Left cardiac atrium (tissue), 4 donors: Measurements from ENCODE around the gene TGFBR3. TPM values are rescaled to one million over a fixed set of nuclear protein-coding genes. Genes with fewer than 3 reads are reported as not detected.

ENCODE experiments used
- ATAC-seq, 2 donors: fragments of 200-7000 bp; cut with Tn5 transposase; one replicate each; pipeline ENCODE4 v1.9.1; 2020; ENCODE audit warnings: mild to moderate bottlenecking in 2 of 2, moderate library complexity in 2 of 2
- DNase-seq: peaks from one replicate; pipeline ENCODE4 v3.0.0-alpha.2; 2020
- intact Hi-C, 2 donors: fragments of 100-400 bp; cut with DNase I; formaldehyde crosslinking; loops; one replicate each; pipeline versions ENCODE4 v1.14.1 to v1.15.1; 2022 to 2023
- long read RNA-seq: library from polyadenylated mRNA; unstranded; transcript quantifications from one replicate; pipeline ENCODE4 v2.0.0, GENCODE V29; 2021
- total RNA-seq, 2 donors: library from RNA; stranded (reverse); fragmentation: NEBNext Ultra II Directional; extraction: Animal tissue kit (Norgen Biotek cat#: 25700); gene quantifications; one replicate each; pipeline ENCODE4 v1.2.1, GENCODE V29; 2021
- donor health status: DM: no; HTN: yes; CAD: no.
- donor health status: DM: no; HTN: yes; CAD: no; lungs with severe emphysema.
- donor health status: DM: yes; HTN: yes; CAD: no.
- donor health status: Dilated cardiomyopathy.

Gene TGFBR3
- total RNA-seq: 10 to 100 TPM; 43.8 to 56.2 TPM
- long read RNA-seq, full-length matches to known transcripts: 4 of 21 reads
- long read RNA-seq, partial matches to known transcripts: 3 of 21 reads
- long read RNA-seq, other reads (novel, unspliced or antisense): 14 of 21 reads

- ATAC-seq (peak; percentile 95 to 97), DNase-seq (peak; percentile 93)
- intact Hi-C loops: loop anchor here (5.0 to 10.0 kb wide), 4 partner anchors 51 to 374 kb away; no protein-coding TSS in a partner anchor
These were observed at the start of gene TGFBR3 for GRCh38 chr1:91885716-91886506. Gene TGFBR3 (minus strand): TSS chr1:91886151. CDS start chr1:91861531, 24,620 bp downstream.

DNA sequence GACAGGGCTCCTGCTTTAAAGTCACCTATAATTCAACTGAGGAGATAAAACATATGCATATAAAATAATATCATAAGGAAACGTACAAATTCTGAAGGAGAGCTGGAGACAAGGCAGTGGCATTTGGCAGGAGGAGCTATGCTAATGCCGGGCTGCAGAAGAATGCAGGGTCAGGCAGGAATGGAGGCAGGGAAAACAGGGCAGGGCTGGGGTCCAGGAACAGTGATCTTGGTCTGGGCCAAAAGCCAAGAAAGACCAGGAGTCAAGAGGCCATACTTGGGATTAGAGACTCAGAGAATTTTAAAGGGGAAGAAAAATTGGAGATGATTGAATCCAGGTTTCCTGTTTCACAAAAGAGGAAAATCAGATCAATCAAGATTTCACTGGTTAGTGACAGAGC is 43.3 kb upstream of the TGFBR3 start:
- peak in 1 of 2 donors; percentile 61 for ATAC-seq
- no peak for DNase-seq
- intact Hi-C loops: loop anchor here (5.0 kb wide), 2 partner anchors 417 to 647 kb away; no protein-coding TSS in a partner anchor

DNA sequence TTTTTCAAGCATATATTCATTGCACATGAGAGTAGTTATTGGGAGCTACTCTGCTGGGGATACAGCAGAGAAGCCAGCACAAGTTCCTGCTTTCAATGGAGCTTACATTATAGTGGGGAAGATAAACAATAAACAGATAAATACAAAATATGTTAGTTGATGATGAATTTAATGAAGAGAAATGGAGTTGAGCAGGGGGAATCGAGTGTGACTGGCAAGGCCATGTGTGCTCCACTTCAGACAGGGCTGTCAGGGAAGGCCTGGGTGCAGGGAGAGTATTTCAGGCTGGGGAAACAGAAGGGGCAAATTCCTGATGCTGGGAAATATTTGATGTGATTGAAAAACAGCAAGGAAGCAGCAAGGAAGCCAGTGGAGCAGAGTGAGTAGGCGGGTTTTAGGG is 42.1 kb upstream of the TGFBR3 start:
- ATAC-seq (no peak), DNase-seq (no peak)
- intact Hi-C loops: loop anchor here (1.0 to 5.0 kb wide), 3 partner anchors 416 to 646 kb away; no protein-coding TSS in a partner anchor

DNA sequence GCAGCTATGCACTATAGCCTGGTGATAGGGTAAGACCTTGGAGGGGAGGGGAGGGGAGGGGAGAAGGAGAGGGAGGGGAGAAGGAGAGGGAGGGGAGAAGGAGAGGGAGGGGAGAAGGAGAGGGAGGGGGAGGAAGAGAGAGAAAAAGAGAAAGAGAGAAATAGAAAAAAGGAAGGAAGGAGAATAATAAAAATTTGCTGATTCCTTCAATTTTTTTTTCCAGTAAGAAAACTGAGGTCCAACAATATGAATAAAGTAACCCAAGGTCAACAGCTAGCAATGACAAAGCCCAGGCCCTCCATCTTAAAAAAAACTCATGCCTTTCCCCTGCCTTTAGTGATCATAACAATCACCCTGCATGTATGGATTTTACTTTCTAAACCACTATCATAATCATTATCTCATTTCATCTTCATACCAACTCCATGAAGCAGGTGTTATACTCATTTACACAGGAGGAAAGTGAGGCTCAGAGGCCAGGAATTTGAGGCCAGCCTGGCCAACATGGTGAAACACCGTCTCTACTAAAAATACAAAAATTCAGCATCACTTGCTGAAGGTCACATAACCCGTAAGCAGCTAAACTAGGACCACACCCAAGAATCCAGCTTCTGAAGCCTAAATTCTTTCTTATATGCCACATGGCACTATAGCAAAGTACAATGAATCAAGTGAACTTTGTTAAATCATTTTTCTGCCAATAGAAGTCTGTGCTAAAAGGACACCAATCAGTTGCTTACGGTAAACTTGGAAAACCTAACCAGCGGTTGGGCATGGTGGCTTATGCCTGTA is 39.9 kb upstream of the TGFBR3 start:
- DNase-seq: no peak
- no peak for ATAC-seq
- intact Hi-C loops: loop anchor here (2.0 to 5.0 kb wide), 3 partner anchors 409 to 644 kb away; no protein-coding TSS in a partner anchor

DNA sequence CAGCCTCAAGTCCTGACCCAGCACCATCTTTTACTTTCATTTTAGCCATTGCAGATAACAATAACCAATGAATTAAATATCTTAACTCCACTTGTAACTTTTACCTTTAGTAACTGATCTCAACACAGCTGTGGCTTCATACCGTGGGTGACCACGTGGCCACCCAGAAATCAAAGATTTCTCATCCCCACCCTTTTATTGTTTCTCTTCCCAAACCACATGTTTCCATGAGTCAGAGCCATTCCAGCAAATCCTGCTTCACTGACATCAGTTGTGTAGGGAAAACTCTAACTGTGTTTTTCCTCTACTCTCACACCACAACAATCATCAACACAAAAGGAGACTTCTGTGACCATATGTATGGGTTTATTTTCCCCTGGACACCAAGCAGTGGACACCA is 38.2 kb upstream of the TGFBR3 start:
- intact Hi-C loops: no loop called here
- ATAC-seq: peak in 1 of 2 donors; percentile 21

DNA sequence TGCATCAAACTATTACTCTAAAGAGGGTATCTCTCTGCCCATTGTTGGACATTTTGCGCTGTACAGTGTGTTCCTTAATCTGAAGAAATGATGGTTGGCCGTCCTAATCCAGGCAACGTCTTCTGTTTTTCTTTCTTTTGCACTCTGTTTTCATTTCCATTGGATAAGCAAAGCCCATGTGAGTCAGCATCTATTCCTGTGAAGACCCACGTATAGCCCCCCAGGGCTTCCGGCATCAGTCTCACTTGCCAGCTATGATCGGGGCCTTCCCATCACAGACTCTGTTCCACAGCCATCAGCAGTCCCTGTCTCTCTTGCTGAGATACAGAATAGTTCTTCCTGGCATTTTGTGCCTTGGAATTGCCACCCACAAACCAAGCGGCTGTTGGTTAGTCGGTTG is 34.0 kb upstream of the TGFBR3 start:
- ATAC-seq: no peak
- intact Hi-C loops: no loop called here
- no peak for DNase-seq

More for the DNA sequence above, 38.2 kb upstream of the TGFBR3 start:
- no peak for DNase-seq

GRCh38 chr1:91916811-91917460 is 31.0 kb upstream of the TGFBR3 start:
- DNase-seq (no peak), ATAC-seq (no peak)
- intact Hi-C loops: no loop called here

- intact Hi-C loops: no loop called here
- no peak for DNase-seq
- ATAC-seq: no peak
These were observed 30.1 kb upstream of the TGFBR3 start for GRCh38 chr1:91916046-91916445.

DNA sequence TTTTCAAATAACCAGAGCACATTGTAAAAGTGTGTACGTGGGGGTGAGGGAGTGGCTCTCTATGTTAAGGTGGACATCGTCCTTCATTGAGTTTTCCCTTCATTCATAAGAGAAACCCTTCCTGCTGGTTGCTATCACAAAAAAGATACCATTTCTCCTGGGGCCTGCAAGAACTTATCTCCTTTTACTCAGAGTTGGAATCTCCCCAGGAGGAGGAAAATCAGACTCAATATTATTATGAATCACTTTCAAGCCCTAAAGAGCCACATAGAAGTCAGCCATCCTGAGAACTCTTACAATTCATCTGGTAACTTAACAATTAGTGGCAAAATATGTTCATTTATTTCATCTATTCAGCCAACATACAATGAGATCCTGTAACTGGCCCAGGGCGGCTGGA is 27.1 kb upstream of the TGFBR3 start:
- DNase-seq (no peak), ATAC-seq (peak in 1 of 2 donors; percentile 44)
- intact Hi-C loops: no loop called here

GRCh38 chr1:91912266-91912665 is 26.3 kb upstream of the TGFBR3 start:
- intact Hi-C loops: no loop called here
- ATAC-seq (no peak), DNase-seq (no peak)

DNA sequence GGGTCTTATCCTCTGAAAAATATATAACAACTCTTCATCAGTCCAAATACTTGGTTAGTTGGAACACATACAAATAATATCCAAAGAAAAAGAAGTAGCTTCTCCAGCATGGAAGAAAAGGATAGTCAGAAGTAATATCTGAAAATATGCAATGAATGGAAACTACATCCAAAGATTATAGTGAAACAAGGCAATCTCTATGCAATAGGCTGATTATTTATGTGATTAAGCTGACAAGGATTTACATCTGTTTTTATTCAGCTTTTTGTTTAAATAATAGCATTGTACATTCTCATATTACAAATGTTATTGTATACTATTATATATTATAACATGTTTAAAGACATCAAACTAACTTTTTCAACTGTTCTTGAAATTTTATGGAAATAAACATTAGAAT is 15.3 kb upstream of the TGFBR3 start:
- ATAC-seq (no peak), DNase-seq (no peak)
- intact Hi-C loops: no loop called here

DNA sequence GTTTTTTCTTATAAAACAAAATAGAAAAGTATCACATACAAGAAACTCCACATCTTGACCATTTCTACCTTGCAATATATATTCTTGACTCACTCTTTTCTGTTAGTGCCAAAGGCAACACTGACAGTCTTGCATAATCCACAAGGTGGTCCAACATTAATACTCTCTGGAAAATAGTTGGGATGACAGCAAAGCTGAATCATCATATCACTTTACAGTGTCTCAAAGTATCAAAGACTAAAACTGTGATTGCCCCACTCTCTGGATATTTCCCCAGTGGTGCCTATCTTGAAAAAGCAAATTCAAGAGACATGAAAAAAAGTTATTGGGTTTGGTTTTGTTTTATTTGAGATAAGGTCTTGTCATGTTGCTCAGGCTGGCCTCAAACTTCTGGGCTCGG is 14.6 kb upstream of the TGFBR3 start:
- intact Hi-C loops: no loop called here
- DNase-seq: no peak
- peak; percentile 34 to 93 for ATAC-seq

- DNase-seq (no peak), ATAC-seq (no peak)
- intact Hi-C loops: no loop called here
These were observed 11.1 kb upstream of the TGFBR3 start for GRCh38 chr1:91897016-91897415.

DNA sequence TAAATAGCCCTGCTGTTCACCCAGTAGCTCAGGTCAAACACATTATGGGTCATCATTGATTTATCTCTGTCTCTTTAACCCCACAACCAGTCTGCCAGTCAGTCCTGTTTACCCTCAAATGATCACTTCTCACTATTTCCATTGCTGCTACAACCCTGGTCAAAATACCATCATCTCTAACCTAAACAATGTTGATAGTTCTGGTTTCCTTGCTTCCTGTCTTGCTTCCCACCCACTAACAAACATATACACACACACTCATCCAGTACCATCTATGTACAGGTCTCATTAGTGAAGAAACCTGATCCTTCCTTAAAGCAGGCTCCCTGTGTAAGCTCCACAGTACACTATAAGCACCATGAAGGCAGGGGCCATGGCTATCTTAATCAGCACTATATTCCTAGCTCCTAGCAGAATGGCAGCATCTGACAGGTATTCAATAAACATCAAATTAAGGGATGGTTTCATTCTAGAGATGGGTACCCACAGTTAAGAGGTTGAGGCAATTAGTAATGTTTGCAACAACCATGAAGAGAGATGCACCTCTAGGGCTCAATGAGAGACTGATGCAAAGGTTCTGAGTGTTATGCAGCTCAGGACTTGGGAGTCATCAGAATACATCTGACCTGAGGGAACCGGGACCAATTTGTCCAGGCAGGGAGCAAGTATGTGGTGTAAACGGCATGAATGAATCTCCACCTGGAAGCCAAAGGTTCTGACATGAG is 10.0 kb upstream of the TGFBR3 start:
- intact Hi-C loops: no loop called here
- ATAC-seq (no peak), DNase-seq (no peak)

- DNase-seq (no peak), ATAC-seq (no peak)
- intact Hi-C loops: no loop called here
These were observed 8.2 kb upstream of the TGFBR3 start for GRCh38 chr1:91894036-91894761.

DNA sequence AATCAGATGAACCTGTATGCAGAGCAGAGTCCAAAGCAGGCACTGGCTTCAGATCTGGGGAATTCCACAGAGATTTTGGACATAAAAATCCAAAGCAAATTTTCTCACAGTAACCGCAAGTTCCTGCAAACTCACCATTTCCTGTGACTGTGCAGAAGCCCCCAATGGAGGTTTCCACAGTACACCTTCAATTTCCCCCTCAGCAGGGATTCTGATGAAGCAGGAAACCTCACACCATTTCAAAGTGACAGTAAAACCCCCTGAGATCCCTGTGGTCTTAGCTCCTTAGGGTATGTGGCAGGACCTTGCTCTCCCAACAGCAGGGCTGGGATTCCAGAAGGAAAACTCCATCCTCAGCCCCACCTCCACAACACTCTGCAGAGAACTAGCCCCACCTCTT is 6.0 kb upstream of the TGFBR3 start:
- DNase-seq (no peak), ATAC-seq (peak in 1 of 2 donors; percentile 14)
- intact Hi-C loops: no loop called here

DNA sequence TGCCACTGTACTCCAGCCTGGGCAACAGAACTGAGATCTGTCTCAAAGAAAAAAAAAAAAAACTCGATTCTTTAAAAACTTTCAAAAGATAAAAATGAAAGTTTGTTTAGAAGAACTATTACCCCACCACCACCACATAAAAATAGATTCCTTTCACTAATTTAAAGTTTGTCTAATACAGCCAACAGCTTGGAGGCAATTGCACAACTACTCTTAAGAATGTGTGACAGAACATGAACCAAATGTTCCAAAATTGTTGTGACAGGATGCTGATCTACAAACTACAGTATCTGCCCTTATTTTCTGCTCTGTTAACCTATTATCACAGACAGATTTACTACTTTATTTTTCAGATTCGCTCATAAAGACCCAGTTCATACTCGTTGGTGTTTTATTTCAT is 5.5 kb upstream of the TGFBR3 start:
- intact Hi-C loops: no loop called here
- ATAC-seq: peak; percentile 39 to 58
- no peak for DNase-seq
